HG03460 (cell line): ENCODE measurements around the gene RXFP4.
A peak's percentile ranks its signal among the peaks of the same experiment; 100 is the strongest.
"Not testable (repeated sequence)": the region's sequence is repeated elsewhere in the genome, so short reads cannot be mapped to it uniquely, and the experiment has no call there.

ENCODE experiments used
- ATAC-seq: cut with Tn5 transposase; IDR thresholded peaks from one replicate; pipeline ENCODE4 v1.9.1; 2021; ENCODE audit not compliant: unreplicated experiment

Gene RXFP4

GRCh38 chr1:155977690-155978324, 36.4 kb downstream of the RXFP4 start:
- no peak for ATAC-seq

- ATAC-seq, result peak; percentile 49
These were observed 37.0 kb downstream of the RXFP4 start, which contains the start of gene ARHGEF2 for GRCh38 chr1:155978325-155978972. TSS of gene ARHGEF2 (minus strand) at chr1:155978547. CDS start at chr1:155978427, 120 bp downstream.

- ATAC-seq, result no peak
These were observed 37.6 kb downstream of the RXFP4 start for GRCh38 chr1:155978973-155979429.

GRCh38 chr1:155979597-155980343, 38.3 kb downstream of the RXFP4 start:
- no peak for ATAC-seq

- ATAC-seq, result no peak
These were observed 40.0 kb downstream of the RXFP4 start for GRCh38 chr1:155981266-155982088.

GRCh38 chr1:155982106-155982505, 40.7 kb downstream of the RXFP4 start:
- ATAC-seq, result no peak

GRCh38 chr1:155983191-155984024, 42.0 kb downstream of the RXFP4 start:
- no peak for ATAC-seq

GRCh38 chr1:155984341-155984740, 42.9 kb downstream of the RXFP4 start:
- ATAC-seq, result no peak

GRCh38 chr1:155984903-155985645, 43.6 kb downstream of the RXFP4 start:
- ATAC-seq, result not testable (repeated sequence)

- ATAC-seq, result peak; percentile 43
These were observed 48.0 kb downstream of the RXFP4 start for GRCh38 chr1:155989242-155990004.

GRCh38 chr1:155990005-155990739, 48.7 kb downstream of the RXFP4 start:
- ATAC-seq, result no peak
